Left ventricle myocardium inferior (tissue), 1 donor: ENCODE data around the gene CCL21. TPM values are rescaled to one million over a fixed set of nuclear protein-coding genes. Genes with fewer than 3 reads are reported as not detected.
"Not testable (repeated sequence)": the region's sequence is repeated elsewhere in the genome, so short reads cannot be mapped to it uniquely, and the experiment has no call there.

Experiments
- DNase-seq: peaks from one replicate; pipeline ENCODE4 v3.0.0-alpha.2; 2020
- H3K27ac ChIP-seq: fragments of 200-600 bp; replicated peaks from 2 replicates; pipeline ENCODE4 v1.8.0; 2021
- H3K27me3 ChIP-seq: fragments of 200-600 bp; 2 replicates; pipeline ENCODE4 v1.8.0; 2021; ENCODE audit warnings: low read depth
- H3K36me3 ChIP-seq: fragments of 200-600 bp; 2 replicates; pipeline ENCODE4 v1.8.0; 2021
- H3K4me1 ChIP-seq: fragments of 200-600 bp; 2 replicates; pipeline ENCODE4 v1.8.0; 2021
- H3K4me3 ChIP-seq: fragments of 200-600 bp; 2 replicates; pipeline ENCODE4 v1.8.0; 2021; ENCODE audit warnings: mild to moderate bottlenecking, moderate library complexity
- H3K9me3 ChIP-seq: fragments of 200-600 bp; replicated peaks from 2 replicates; pipeline ENCODE4 v1.8.0; 2021
- intact Hi-C: fragments of 100-400 bp; cut with micrococcal nuclease; formaldehyde crosslinking; loops from one replicate; pipeline ENCODE4 v1.11.0; 2022
- long read RNA-seq: library from polyadenylated mRNA; unstranded; transcript quantifications from one replicate; pipeline ENCODE4 v2.0.0, GENCODE V29; 2021
- total RNA-seq: library from RNA; stranded (reverse); fragmentation: NEBNext Ultra II Directional; extraction: Animal tissue kit (Norgen Biotek cat#: 25700); gene quantifications from one replicate; pipeline ENCODE4 v1.2.1, GENCODE V29; 2021
- TF ChIP-seq, protein P1 (sequence below): fragments of 200-600 bp; IDR thresholded peaks from 2 replicates; pipeline ENCODE4 v1.8.0; 2021; ENCODE audit warnings: antibody characterized with exemption, mild to moderate bottlenecking, borderline replicate concordance
- donor health status: DM: no; HTN: yes; CAD: no; lungs with severe emphysema.

Gene CCL21, protein sequence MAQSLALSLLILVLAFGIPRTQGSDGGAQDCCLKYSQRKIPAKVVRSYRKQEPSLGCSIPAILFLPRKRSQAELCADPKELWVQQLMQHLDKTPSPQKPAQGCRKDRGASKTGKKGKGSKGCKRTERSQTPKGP
- 6.2 TPM for total RNA-seq
- long read RNA-seq: 0 reads

DNA sequence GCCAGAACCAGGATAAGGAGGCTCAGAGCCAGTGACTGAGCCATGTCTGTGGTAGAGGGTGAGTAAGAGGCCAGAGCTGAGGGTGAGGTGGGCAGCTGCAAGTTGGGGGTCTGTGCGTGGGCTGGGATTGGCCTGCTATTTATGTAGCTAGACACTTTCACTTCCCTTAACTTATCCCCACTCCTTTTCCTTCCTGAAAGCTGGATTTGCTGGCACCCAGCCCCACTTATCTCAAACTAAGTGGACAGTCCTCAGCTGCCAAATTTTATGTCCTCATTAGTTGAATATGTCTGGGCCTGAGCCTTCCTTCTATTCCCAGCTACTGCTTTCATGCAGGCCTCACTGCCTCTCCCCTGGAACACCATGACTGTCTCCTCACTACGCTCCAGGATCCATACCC, at the start of gene CCL21:
TSS of gene CCL21 (minus strand) at position 114 of the 400 bp plus-strand sequence. CDS start at position 44, 70 bp downstream.
- Histone ChIP-seq H3K27ac (peak within 1 kb of the TSS; percentile 77), H3K9me3 (no peaks in the 10 kb centered on the region), H3K27me3 (no peaks in the 10 kb centered on the region), H3K4me3 (no peak within 1 kb of the TSS), H3K36me3 (no peaks in the 10 kb centered on the region), H3K4me1 (peaks cover 20% of the 10 kb centered on the region)
- peak; percentile 79 for DNase-seq
- intact Hi-C loops: no loop called here
- TF ChIP-seq, protein P1, sequence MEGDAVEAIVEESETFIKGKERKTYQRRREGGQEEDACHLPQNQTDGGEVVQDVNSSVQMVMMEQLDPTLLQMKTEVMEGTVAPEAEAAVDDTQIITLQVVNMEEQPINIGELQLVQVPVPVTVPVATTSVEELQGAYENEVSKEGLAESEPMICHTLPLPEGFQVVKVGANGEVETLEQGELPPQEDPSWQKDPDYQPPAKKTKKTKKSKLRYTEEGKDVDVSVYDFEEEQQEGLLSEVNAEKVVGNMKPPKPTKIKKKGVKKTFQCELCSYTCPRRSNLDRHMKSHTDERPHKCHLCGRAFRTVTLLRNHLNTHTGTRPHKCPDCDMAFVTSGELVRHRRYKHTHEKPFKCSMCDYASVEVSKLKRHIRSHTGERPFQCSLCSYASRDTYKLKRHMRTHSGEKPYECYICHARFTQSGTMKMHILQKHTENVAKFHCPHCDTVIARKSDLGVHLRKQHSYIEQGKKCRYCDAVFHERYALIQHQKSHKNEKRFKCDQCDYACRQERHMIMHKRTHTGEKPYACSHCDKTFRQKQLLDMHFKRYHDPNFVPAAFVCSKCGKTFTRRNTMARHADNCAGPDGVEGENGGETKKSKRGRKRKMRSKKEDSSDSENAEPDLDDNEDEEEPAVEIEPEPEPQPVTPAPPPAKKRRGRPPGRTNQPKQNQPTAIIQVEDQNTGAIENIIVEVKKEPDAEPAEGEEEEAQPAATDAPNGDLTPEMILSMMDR: no peak

DNA sequence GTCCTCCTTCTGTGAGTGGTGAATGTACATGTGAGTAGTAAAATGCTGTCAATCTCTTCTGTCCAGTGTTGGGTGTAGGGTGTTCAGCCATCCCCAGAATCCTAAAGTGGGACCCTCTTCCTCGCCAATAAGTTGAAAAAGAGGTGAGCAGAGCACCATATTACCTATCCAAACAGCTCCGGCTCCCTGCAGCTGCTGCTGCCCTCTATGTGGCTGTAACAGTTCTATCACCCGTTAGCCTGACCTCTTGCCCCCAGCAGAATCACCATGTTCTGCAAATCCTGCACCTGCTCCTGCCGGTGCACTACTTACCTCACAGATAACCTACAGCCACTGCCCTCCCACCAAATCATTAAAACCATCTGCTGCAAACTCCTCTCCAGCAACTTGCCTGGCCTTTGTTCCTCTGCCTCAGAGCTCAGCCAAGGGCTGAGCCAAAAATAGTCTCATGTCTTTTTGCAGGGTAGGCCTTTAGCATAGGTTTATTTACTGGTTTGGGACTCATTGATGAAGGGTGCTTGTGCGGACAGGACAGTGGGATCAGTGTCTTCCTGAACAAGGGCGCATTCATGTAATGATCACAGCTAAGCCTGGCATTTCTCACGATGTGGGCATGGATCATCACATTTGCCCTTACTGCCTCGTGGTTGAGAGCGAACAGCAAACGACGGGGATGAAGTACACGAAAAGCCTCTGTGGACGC, 49.6 kb upstream of the CCL21 start:
- intact Hi-C loops: no loop called here

DNA sequence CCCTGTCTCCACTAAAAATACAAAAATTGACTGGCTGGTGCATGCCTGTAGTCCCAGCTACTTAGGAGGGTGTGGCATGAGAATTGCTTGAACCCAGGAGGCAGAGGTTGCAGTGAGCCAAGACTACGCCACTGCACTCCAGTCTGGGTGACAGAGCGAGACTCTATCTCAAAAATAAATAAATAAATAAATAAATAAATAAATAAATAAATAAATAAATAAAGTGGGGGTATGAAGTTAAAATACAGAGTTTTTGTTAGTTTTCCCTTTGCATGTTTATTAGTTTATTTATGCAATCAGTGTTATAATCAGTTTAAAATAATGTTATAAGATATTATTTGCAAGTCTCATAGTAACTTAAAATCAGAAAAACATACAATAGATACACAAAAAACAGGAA, 40.4 kb upstream of the CCL21 start:
- H3K36me3 ChIP-seq, H3K27me3 ChIP-seq, H3K9me3 ChIP-seq, H3K4me1 ChIP-seq, H3K4me3 ChIP-seq, H3K27ac ChIP-seq, intact Hi-C loops, DNase-seq: not testable (repeated sequence)

More for the DNA sequence above, 49.6 kb upstream of the CCL21 start:
- Histone ChIP-seq H3K36me3 (no peaks in the 10 kb centered on the region), H3K4me3 (no peak overlapping the region), H3K27me3 (peaks cover 3% of the 10 kb centered on the region), H3K27ac (no peak overlapping the region), H3K4me1 (peaks cover 7% of the 10 kb centered on the region), H3K9me3 (peaks cover 6% of the 10 kb centered on the region)
- no peak for DNase-seq
- TF ChIP-seq, protein P1: no peak

DNA sequence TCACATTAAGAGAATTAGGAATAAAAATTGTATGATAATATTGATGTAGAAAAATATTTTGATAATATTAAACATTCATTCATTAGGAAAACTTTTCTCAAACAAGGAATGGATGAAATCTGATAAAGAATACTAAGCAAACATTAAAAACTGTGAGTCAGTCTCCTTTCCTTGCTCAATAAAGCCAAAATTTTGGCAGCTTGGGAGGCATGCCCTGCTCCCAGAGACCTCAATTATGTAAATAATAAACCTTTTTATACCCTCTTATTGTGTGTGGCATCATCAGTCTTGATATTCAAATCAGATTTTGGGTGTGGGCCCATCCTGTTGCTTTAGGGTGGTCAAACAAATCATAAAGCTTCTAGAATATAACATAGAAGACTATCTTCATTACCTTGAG, 36.6 kb upstream of the CCL21 start:
- intact Hi-C loops: no loop called here
- H3K9me3 ChIP-seq: peaks cover 10% of the 10 kb centered on the region
- TF ChIP-seq, protein P1: no peak
- no peak overlapping the region for H3K27ac ChIP-seq
- H3K36me3 ChIP-seq: no peaks in the 10 kb centered on the region
- H3K27me3 ChIP-seq: peaks cover 7% of the 10 kb centered on the region
- no peaks in the 10 kb centered on the region for H3K4me1 ChIP-seq
- H3K4me3 ChIP-seq: no peak overlapping the region
- no peak for DNase-seq

DNA sequence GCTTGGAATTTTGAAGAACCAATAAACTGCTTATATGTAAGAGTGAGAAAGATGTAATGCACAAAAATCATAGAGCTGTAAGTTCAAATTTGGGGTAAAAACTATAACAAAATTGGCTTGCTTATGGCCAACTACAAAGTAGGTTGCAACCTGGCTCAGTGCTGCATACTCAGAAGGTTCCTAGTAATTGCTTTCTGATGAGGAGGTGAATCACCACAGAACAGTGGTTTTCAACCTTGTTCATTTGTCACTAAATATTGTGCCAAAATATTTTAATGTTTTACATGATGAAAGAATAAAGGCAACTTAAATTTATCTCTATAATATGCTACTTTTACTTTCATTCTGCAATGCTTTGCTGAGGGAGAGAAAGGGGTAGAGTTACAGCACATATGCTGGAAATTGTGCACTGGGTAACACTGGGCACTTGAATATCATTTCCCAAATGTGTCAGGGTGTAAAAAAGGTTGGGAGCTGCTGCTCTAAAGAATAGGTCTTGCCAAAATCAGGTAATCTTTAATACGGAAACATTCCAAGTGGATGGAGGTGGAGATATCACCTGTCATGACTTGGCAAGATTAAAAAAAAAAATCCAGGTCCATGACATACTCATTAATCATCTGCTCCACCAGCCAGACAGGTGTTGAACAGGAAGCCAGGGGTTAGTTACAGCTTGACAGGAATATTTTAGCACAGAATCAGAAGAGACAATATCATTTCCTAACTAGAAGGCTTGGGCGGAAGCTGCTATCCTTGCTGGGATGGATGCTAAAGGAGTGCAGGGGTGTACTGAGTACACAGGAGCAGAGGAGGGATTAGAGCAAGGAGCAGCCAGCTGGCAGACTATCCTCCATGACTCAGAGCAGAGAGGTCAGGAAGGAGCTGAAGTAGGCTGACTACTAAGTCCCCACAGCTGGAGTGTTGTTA, 34.6 kb upstream of the CCL21 start:
- H3K27ac ChIP-seq: no peak overlapping the region
- intact Hi-C loops: no loop called here
- peaks cover 7% of the 10 kb centered on the region for H3K27me3 ChIP-seq

More for the DNA sequence above, 34.6 kb upstream of the CCL21 start:
- TF ChIP-seq, protein P1: no peak
- Histone ChIP-seq H3K4me1 (no peaks in the 10 kb centered on the region), H3K9me3 (peaks cover 10% of the 10 kb centered on the region), H3K36me3 (no peaks in the 10 kb centered on the region), H3K4me3 (no peak overlapping the region)
- DNase-seq: peak; percentile 40
